ENCODE results near the gene CKS2. TPM values are rescaled to one million over a fixed set of nuclear protein-coding genes. Genes with fewer than 3 reads are reported as not detected.

CKS2 gene
- total RNA-seq, 1 experiment from 2014 or later, result 299 TPM

- TF ChIP-seq ZNF317 (CRISPR knock-in tag; IDR thresholded peaks at IDR 0.05; ENCODE audit: borderline replicate concordance, low read depth), result no peak
Measured at GRCh38 chr9:89315482-89315881, 4.5 kb downstream of the CKS2 start (continued).

GRCh38 chr9:89317282-89317681, 6.3 kb downstream of the CKS2 start:
- Mint-ChIP-seq H3K4me1 (peaks cover 50% of the 10 kb centered on the region), H3K27me3 (ENCODE audit: low read depth) (no peaks in the 10 kb centered on the region), H3K9me3 (no peaks in the 10 kb centered on the region), H3K4me3 (peak overlapping the region; percentile 90), H3K36me3 (peaks cover 73% of the 10 kb centered on the region), H3K27ac (peak overlapping the region; percentile 97)
- POLR2A ChIA-PET, result no interaction called here
- ATAC-seq (no peak), DNase-seq (ENCODE audit: low spot score) (no peak)
- TF ChIP-seq ZNF425 (CRISPR knock-in tag; conservative IDR thresholded peaks at IDR 0.05) (peak; percentile 57; the same call in 1 of the 2 replicates), ELF4 (CRISPR knock-in tag; IDR thresholded peaks at IDR 0.05; ENCODE audit: low read depth) (no peak), MLX (CRISPR knock-in tag; IDR thresholded peaks at IDR 0.05) (no peak), NR1H2 (CRISPR knock-in tag; IDR thresholded peaks at IDR 0.05) (no peak), ZNF232 (CRISPR knock-in tag; IDR thresholded peaks at IDR 0.05) (no peak), AR (CRISPR knock-in tag; IDR thresholded peaks at IDR 0.05) (peak; percentile 68; the same call in 1 of the 2 replicates)
- CTCF ChIA-PET, result no interaction called here

GRCh38 chr9:89318123-89319014, 7.4 kb downstream of the CKS2 start, which contains the start of gene SECISBP2:
TSS of gene SECISBP2 (plus strand) at chr9:89318500. CDS start at chr9:89318577, 77 bp downstream.
- H3K27ac Mint-ChIP-seq, result peak within 1 kb of the TSS; percentile 99
- H3K9me3 Mint-ChIP-seq, result no peaks in the 10 kb centered on the region
- H3K27me3 Mint-ChIP-seq (ENCODE audit: low read depth), result no peaks in the 10 kb centered on the region
- H3K4me1 Mint-ChIP-seq, result peaks cover 49% of the 10 kb centered on the region
- ATAC-seq (peak; percentile 91), DNase-seq (ENCODE audit: low spot score) (peak; percentile 93)
- ChIA-PET CTCF (interaction anchor here (0.6 to 1.3 kb wide), 4 partner anchors 9 to 1005 kb away, joined by 5 to 7 read pairs (median 6); no protein-coding TSS in a partner anchor), POLR2A (interaction anchor here (0.5 to 0.6 kb wide), 2 partner anchors 327 to 939 kb away, joined by 3 read pairs; partner anchors contain the start of gene S1PR3)
- H3K4me3 Mint-ChIP-seq, result peak within 1 kb of the TSS; percentile 90
- peaks cover 62% of the 10 kb centered on the region for H3K36me3 Mint-ChIP-seq
- peak; percentile 85; the same call in 1 of the 2 replicates for TF ChIP-seq EMX1 (CRISPR knock-in tag; IDR thresholded peaks at IDR 0.05)
- TF ChIP-seq E2F4 (CRISPR knock-in tag; IDR thresholded peaks at IDR 0.05; ENCODE audit: borderline replicate concordance, low read depth), result peak; percentile 69
- TF ChIP-seq MYBL2 (CRISPR knock-in tag; IDR thresholded peaks at IDR 0.05), result peak; percentile 95
- no peak; the same call in none of the 2 replicates for TF ChIP-seq ESRRA (CRISPR knock-in tag; IDR thresholded peaks at IDR 0.05; ENCODE audit: borderline replicate concordance)
- TF ChIP-seq E2F1 (CRISPR knock-in tag; IDR thresholded peaks at IDR 0.05), result no peak
- TF ChIP-seq USF2 (CRISPR knock-in tag; IDR thresholded peaks at IDR 0.05), result peak; percentile 79
- peak; percentile 84; the same call in 1 of the 2 replicates for TF ChIP-seq NFATC4 (CRISPR knock-in tag; IDR thresholded peaks at IDR 0.05)
- TF ChIP-seq PRDM15 (CRISPR knock-in tag; IDR thresholded peaks at IDR 0.05), result no peak
- 0 out of 2 replicates have a peak, but pooled peaks have one; percentile 17 for TF ChIP-seq MLX (CRISPR knock-in tag; IDR thresholded peaks at IDR 0.05)
- no peak; the same call in 1 of the 2 replicates for TF ChIP-seq FOXP1 (CRISPR knock-in tag; IDR thresholded peaks at IDR 0.05; ENCODE audit: borderline replicate concordance)
